Endometrial microvascular endothelial cells (primary cell): ENCODE data around the gene SMARCA4. TPM values are rescaled to one million over a fixed set of nuclear protein-coding genes. Genes with fewer than 3 reads are reported as not detected.
"Not testable (repeated sequence)": the region's sequence is repeated elsewhere in the genome, so short reads cannot be mapped to it uniquely, and the experiment has no call there.

Experiments
- in situ Hi-C: cut with HindIII; loops from 2 replicates; pipeline ENCODE4 v1.10.0; 2017; ENCODE audit warnings: low sequenced_read_pairs, low pct_unique_long_range_greater_than_20kb; ENCODE audit errors: inconsistent ontology term
- total RNA-seq: library from RNA; depleted of rRNA; stranded (reverse); fragments of >200 nt; gene quantifications from one replicate; pipeline ENCODE4 v1.2.3, GENCODE V29; 2015; ENCODE audit errors: inconsistent ontology term

SMARCA4 gene
- total RNA-seq, 1 donor from 2014 or later: 113 TPM

GRCh38 chr19:11079999-11080398 is 119.2 kb downstream of the SMARCA4 start:
- in situ Hi-C loops: no loop called here

- in situ Hi-C loops: no loop called here
Observed at GRCh38 chr19:11087870-11088505, 127.2 kb downstream of the SMARCA4 start.

- in situ Hi-C loops: no loop called here
Observed at GRCh38 chr19:11088506-11089253, 127.8 kb downstream of the SMARCA4 start.

- in situ Hi-C loops: no loop called here
Observed at GRCh38 chr19:11089254-11090013, 128.6 kb downstream of the SMARCA4 start, which contains the start of gene LDLR. Gene LDLR, plus strand, starts transcription at chr19:11089463. Its CDS starts 86 bp downstream, at chr19:11089549.

GRCh38 chr19:11090014-11090263 is 129.1 kb downstream of the SMARCA4 start:
- in situ Hi-C loops: not testable (repeated sequence)

- in situ Hi-C loops: no loop called here
Observed at GRCh38 chr19:11090264-11090996, 129.6 kb downstream of the SMARCA4 start.

- in situ Hi-C loops: no loop called here
Observed at GRCh38 chr19:11090997-11091702, 130.3 kb downstream of the SMARCA4 start.

GRCh38 chr19:11091703-11092153 is 130.9 kb downstream of the SMARCA4 start:
- in situ Hi-C loops: no loop called here

- in situ Hi-C loops: no loop called here
Observed at GRCh38 chr19:11092181-11092538, 131.3 kb downstream of the SMARCA4 start.

GRCh38 chr19:11093689-11094238 is 132.9 kb downstream of the SMARCA4 start:
- in situ Hi-C loops: no loop called here

- in situ Hi-C loops: no loop called here
Observed at GRCh38 chr19:11094520-11094894, 133.7 kb downstream of the SMARCA4 start.

- in situ Hi-C loops: no loop called here
Observed at GRCh38 chr19:11096210-11096841, 135.5 kb downstream of the SMARCA4 start.

GRCh38 chr19:11097367-11097766 is 136.5 kb downstream of the SMARCA4 start:
- in situ Hi-C loops: not testable (repeated sequence)

- in situ Hi-C loops: no loop called here
Observed at GRCh38 chr19:11098327-11098726, 137.5 kb downstream of the SMARCA4 start.

GRCh38 chr19:11098861-11099260 is 138.0 kb downstream of the SMARCA4 start:
- in situ Hi-C loops: no loop called here

GRCh38 chr19:11100049-11100448 is 139.2 kb downstream of the SMARCA4 start:
- in situ Hi-C loops: no loop called here

GRCh38 chr19:11101057-11101456 is 140.2 kb downstream of the SMARCA4 start:
- in situ Hi-C loops: no loop called here

- in situ Hi-C loops: no loop called here
Observed at GRCh38 chr19:11102944-11103343, 142.1 kb downstream of the SMARCA4 start.
